ENCODE data around the gene SDC1.
A peak's percentile ranks its signal among the peaks of the same experiment; 100 is the strongest.

SDC1 gene

GRCh38 chr2:20216130-20217025 lies 8.6 kb downstream of the SDC1 start:
- no peak for TF ChIP-seq CTCF (IDR thresholded peaks at IDR 0.05)
- Histone ChIP-seq H3K4me2 (ENCODE audit: low read length) (no peak overlapping the region), H3K4me3 (ENCODE audit: low read depth, low read length) (no peak overlapping the region), H3K27me3 (ENCODE audit: control insufficient read depth, insufficient read depth, low read length) (no peaks in the 10 kb centered on the region), H3K4me1 (peaks cover 18% of the 10 kb centered on the region), H2AFZ (no peak overlapping the region), H3K79me2 (no peaks in the 10 kb centered on the region), H3K27ac (no peak overlapping the region), H3K9me3 (ENCODE audit: control insufficient read depth, low read length) (no peaks in the 10 kb centered on the region), H3K9ac (no peak overlapping the region), H3K36me3 (ENCODE audit: control insufficient read depth, insufficient read depth, low read length) (no peaks in the 10 kb centered on the region)

- Histone ChIP-seq H3K27ac (no peak overlapping the region), H3K4me2 (ENCODE audit: low read length) (no peak overlapping the region), H3K36me3 (ENCODE audit: control insufficient read depth, insufficient read depth, low read length) (no peaks in the 10 kb centered on the region), H2AFZ (no peak overlapping the region), H3K4me1 (peaks cover 18% of the 10 kb centered on the region), H3K9me3 (ENCODE audit: control insufficient read depth, low read length) (no peaks in the 10 kb centered on the region), H3K4me3 (ENCODE audit: low read depth, low read length) (no peak overlapping the region), H3K9ac (no peak overlapping the region), H3K79me2 (no peaks in the 10 kb centered on the region), H3K27me3 (ENCODE audit: control insufficient read depth, insufficient read depth, low read length) (no peaks in the 10 kb centered on the region)
- no peak for TF ChIP-seq CTCF (IDR thresholded peaks at IDR 0.05)
Measured at GRCh38 chr2:20215183-20216040, 9.5 kb downstream of the SDC1 start.

- H3K4me1 ChIP-seq: peaks cover 18% of the 10 kb centered on the region
- no peak overlapping the region for H3K4me3 ChIP-seq (ENCODE audit: low read depth, low read length)
- H3K4me2 ChIP-seq (ENCODE audit: low read length): no peak overlapping the region
- TF ChIP-seq CTCF (IDR thresholded peaks at IDR 0.05): no peak
- H3K36me3 ChIP-seq (ENCODE audit: control insufficient read depth, insufficient read depth, low read length): no peaks in the 10 kb centered on the region
- H3K9me3 ChIP-seq (ENCODE audit: control insufficient read depth, low read length): no peaks in the 10 kb centered on the region
- no peaks in the 10 kb centered on the region for H3K79me2 ChIP-seq
- H2AFZ ChIP-seq: no peak overlapping the region
- H3K27me3 ChIP-seq (ENCODE audit: control insufficient read depth, insufficient read depth, low read length): no peaks in the 10 kb centered on the region
- H3K9ac ChIP-seq: no peak overlapping the region
- H3K27ac ChIP-seq: no peak overlapping the region
Measured at GRCh38 chr2:20214566-20215182, 10.3 kb downstream of the SDC1 start.

- Histone ChIP-seq H3K79me2 (no peaks in the 10 kb centered on the region), H3K36me3 (ENCODE audit: control insufficient read depth, insufficient read depth, low read length) (no peaks in the 10 kb centered on the region), H3K27ac (peak overlapping the region; percentile 73), H3K4me2 (ENCODE audit: low read length) (no peak overlapping the region), H3K9ac (no peak overlapping the region), H3K4me1 (peaks cover 18% of the 10 kb centered on the region), H3K9me3 (ENCODE audit: control insufficient read depth, low read length) (no peaks in the 10 kb centered on the region), H3K4me3 (ENCODE audit: low read depth, low read length) (no peak overlapping the region), H2AFZ (peak overlapping the region; percentile 76), H3K27me3 (ENCODE audit: control insufficient read depth, insufficient read depth, low read length) (no peaks in the 10 kb centered on the region)
- TF ChIP-seq CTCF (IDR thresholded peaks at IDR 0.05): no peak
Measured at GRCh38 chr2:20213651-20214565, 11.0 kb downstream of the SDC1 start.

Measured in parathyroid adenoma (tissue), 2 donors.